Kidney (tissue), 14 donors: ENCODE data around the gene TCF7L2. TPM values are rescaled to one million over a fixed set of nuclear protein-coding genes. Genes with fewer than 3 reads are reported as not detected.

Experiments
- DNase-seq, 5 donors: peaks; one replicate each; pipeline ENCODE4 v3.0.0-alpha.2; 2013 to 2020
- FAIRE-seq: peaks from 2 replicates; lab custom pipeline; 2012; peaks lifted over from hg19 to GRCh38; lab: Jason Lieb, UNC
- H3K27ac ChIP-seq, 2 donors: one replicate each; pipeline ENCODE4 v1.7.0; 2013; ENCODE audit warnings: low read depth in 2 of 2, low read length in 2 of 2, inconsistent platforms in 1 of 2
- H3K27me3 ChIP-seq: one replicate; pipeline ENCODE4 v1.7.1; 2013; ENCODE audit warnings: low read length, inconsistent platforms; ENCODE audit not compliant: control insufficient read depth, insufficient read depth
- H3K36me3 ChIP-seq, 3 donors: one replicate each; pipeline versions ENCODE4 v1.7.0 to v1.7.1; 2013; ENCODE audit warnings: low read length in 3 of 3, control low read depth in 1 of 3, inconsistent platforms in 1 of 3; ENCODE audit not compliant: insufficient read depth in 3 of 3, control insufficient read depth in 2 of 3
- H3K4me1 ChIP-seq, 3 donors: one replicate each; pipeline versions ENCODE4 v1.7.0 to v1.7.1; 2013; ENCODE audit warnings: low read length in 3 of 3, inconsistent platforms in 1 of 3, low read depth in 1 of 3; ENCODE audit not compliant: control insufficient read depth in 2 of 3, insufficient read depth in 2 of 3
- H3K4me3 ChIP-seq, 3 donors: one replicate each; pipeline versions ENCODE4 v1.7.0 to v1.8.1; 2013; ENCODE audit warnings: low read length in 3 of 3, control low read depth in 1 of 3, inconsistent platforms in 1 of 3
- H3K9ac ChIP-seq, 3 donors: one replicate each; pipeline versions ENCODE4 v1.7.0 to v1.7.1; 2013; ENCODE audit warnings: low read length in 3 of 3, control low read depth in 1 of 3, inconsistent platforms in 1 of 3
- H3K9me3 ChIP-seq, 3 donors: one replicate each; pipeline versions ENCODE4 v1.7.0 to v1.7.1; 2013; ENCODE audit warnings: low read length in 3 of 3, control low read depth in 1 of 3, inconsistent platforms in 1 of 3; ENCODE audit not compliant: control insufficient read depth in 2 of 3, insufficient read depth in 1 of 3
- intact Hi-C: fragments of 100-400 bp; cut with DNase I; formaldehyde crosslinking; loops from one replicate; pipeline ENCODE4 v1.11.1; 2022
- polyA plus RNA-seq: library from polyadenylated mRNA; stranded (reverse); fragments of 350-450 nt; fragmentation: Illumina TruSeq; extraction: RNeasy Lipid Tissue Mini Kit (QIAGEN cat#74804); gene quantifications from one replicate; pipeline ENCODE4 v1.2.3, GENCODE V29; 2014; ENCODE audit warnings: low read depth, low replicate concordance; ENCODE audit not compliant: insufficient read depth
- total RNA-seq: library from RNA; stranded (reverse); fragmentation: NEBNext Ultra II Directional; extraction: Animal tissue kit (Norgen Biotek cat#: 25700); gene quantifications from one replicate; pipeline ENCODE4 v1.2.1, GENCODE V29; 2021
- TF ChIP-seq, protein P1 (sequence below): IDR thresholded peaks from 3 replicates; pipeline ENCODE4 v1.5.1; 2012; ENCODE audit warnings: mild to moderate bottlenecking, moderate library complexity, borderline replicate concordance; ENCODE audit not compliant: insufficient read depth; ENCODE audit errors: extremely low read depth
- donor health status: control.
- donor health status: control.
- donor health status: control.
- donor health status: control.
- donor health status: control.
- donor health status: DM: yes; HTN: yes; CAD: no.
- donor health status: Normal renal cell carcinoma (clear cell type).

TCF7L2 gene
- total and polyA plus RNA-seq, 2 donors from 2014 or later: 6.5 to 32.4 TPM

DNA sequence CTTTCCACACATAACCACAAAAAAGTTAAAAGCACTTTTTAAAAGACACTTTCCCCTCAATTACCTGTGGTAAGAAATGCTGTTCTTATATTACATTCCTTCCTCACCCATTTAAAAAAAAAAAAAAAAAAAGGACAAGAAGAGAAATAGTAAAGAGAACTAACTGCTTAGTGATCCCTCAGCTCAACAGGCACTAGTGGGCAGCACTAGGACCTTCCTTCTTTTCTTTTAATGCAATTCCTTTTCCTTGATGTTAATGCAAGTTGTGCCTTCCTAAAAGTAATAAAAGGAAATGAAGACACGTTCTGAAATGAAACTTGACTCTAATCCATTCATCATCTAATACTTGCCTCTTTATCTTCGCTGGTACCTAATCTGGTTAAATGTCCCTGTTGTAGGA, 189.7 kb downstream of the TCF7L2 start:
- DNase-seq (peak in 2 of 5 donors; percentile 23 to 44), FAIRE-seq (no peak)
- Histone ChIP-seq H3K4me1 (no peaks in the 10 kb centered on the region), H3K9me3 (no peaks in the 10 kb centered on the region), H3K27me3 (no peaks in the 10 kb centered on the region), H3K36me3 (peaks cover 0 to 17% (median 10%) of the 10 kb centered on the region in 3 donors), H3K9ac (no peak overlapping the region), H3K27ac (no peak overlapping the region), H3K4me3 (no peak overlapping the region)
- TF ChIP-seq, protein P1, sequence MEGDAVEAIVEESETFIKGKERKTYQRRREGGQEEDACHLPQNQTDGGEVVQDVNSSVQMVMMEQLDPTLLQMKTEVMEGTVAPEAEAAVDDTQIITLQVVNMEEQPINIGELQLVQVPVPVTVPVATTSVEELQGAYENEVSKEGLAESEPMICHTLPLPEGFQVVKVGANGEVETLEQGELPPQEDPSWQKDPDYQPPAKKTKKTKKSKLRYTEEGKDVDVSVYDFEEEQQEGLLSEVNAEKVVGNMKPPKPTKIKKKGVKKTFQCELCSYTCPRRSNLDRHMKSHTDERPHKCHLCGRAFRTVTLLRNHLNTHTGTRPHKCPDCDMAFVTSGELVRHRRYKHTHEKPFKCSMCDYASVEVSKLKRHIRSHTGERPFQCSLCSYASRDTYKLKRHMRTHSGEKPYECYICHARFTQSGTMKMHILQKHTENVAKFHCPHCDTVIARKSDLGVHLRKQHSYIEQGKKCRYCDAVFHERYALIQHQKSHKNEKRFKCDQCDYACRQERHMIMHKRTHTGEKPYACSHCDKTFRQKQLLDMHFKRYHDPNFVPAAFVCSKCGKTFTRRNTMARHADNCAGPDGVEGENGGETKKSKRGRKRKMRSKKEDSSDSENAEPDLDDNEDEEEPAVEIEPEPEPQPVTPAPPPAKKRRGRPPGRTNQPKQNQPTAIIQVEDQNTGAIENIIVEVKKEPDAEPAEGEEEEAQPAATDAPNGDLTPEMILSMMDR: no peak
- intact Hi-C loops: no loop called here

GRCh38 chr10:113140143-113141011, 190.3 kb downstream of the TCF7L2 start:
- intact Hi-C loops: no loop called here
- no peaks in the 10 kb centered on the region for H3K4me1 ChIP-seq
- H3K27me3 ChIP-seq: no peaks in the 10 kb centered on the region
- H3K9ac ChIP-seq: no peak overlapping the region
- H3K4me3 ChIP-seq: no peak overlapping the region
- DNase-seq: no peak
- TF ChIP-seq, protein P1: no peak
- no peak for FAIRE-seq
- no peak overlapping the region for H3K27ac ChIP-seq
- no peaks in the 10 kb centered on the region for H3K9me3 ChIP-seq
- peaks cover 0 to 17% (median 10%) of the 10 kb centered on the region in 3 donors for H3K36me3 ChIP-seq

DNA sequence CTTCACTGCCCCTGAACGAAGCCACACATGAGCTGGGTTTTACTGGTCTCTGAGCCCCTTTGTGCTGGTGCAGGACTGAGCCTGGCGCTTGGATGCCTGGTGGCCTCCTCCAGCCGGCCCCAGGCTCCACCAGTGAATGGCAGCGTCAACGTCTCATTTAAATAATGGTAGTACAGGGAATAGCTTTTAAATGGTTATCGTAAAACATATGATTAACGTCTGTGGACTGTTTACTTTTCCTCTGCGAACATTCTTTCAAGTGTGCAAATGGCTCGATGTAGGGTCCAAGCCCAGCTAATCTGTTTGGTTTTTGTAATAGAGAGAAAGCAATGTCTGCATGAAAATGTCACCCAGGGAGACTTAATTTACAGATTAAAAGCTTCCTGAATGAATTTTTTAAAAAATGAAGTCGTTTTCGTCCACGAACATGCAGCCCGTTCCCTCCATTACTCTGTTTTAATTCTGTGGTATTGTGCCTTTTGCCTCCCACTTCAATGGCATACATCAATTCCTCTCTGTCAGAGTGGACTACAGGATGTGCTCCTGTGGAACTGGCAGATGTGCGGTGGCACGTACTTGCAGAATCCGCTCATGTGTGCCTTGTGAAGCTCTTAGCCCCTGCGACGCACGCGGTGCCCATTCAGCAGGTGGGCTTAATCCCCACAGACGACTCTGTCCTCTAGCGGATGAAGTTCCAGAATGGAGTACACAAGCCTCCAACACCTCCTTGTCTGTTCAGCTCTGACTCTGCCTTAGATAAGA, 192.7 kb downstream of the TCF7L2 start:
- intact Hi-C loops: no loop called here
- FAIRE-seq (no peak), DNase-seq (peak in 2 of 5 donors; percentile 70 to 85)
- H3K4me1 ChIP-seq: no peaks in the 10 kb centered on the region
- no peak overlapping the region for H3K27ac ChIP-seq
- H3K9me3 ChIP-seq: no peaks in the 10 kb centered on the region
- no peak overlapping the region for H3K4me3 ChIP-seq
- H3K9ac ChIP-seq: no peak overlapping the region
- TF ChIP-seq, protein P1: no peak
- peaks cover 4 to 18% (median 17%) of the 10 kb centered on the region in 3 donors for H3K36me3 ChIP-seq
- H3K27me3 ChIP-seq: no peaks in the 10 kb centered on the region
